Stimulated activated CD8-positive, alpha-beta memory T cell treated with anti-CD3 and anti-CD28 coated beads, Interleukin-4, amount 100 ng/mL, for 1 hour (primary cell): ENCODE data around the gene SLIT3.

Experiments used
- DNase-seq, 2 donors: peaks; one replicate each; pipeline ENCODE4 v3.0.0-alpha.2; 2020; ENCODE audit warnings: low read depth in 2 of 2, low spot score in 1 of 2

SLIT3 gene

GRCh38 chr5:169299663-169300467 is 1.1 kb downstream of the SLIT3 start:
- DNase-seq = no peak

- no peak for DNase-seq
Observed at GRCh38 chr5:169299191-169299662, 1.7 kb downstream of the SLIT3 start.

- DNase-seq = no peak
Observed at GRCh38 chr5:169298193-169298592, 2.7 kb downstream of the SLIT3 start.

- no peak for DNase-seq
Observed at GRCh38 chr5:169296419-169297143, 4.4 kb downstream of the SLIT3 start.

- no peak for DNase-seq
Observed at GRCh38 chr5:169295306-169295705, 5.6 kb downstream of the SLIT3 start.

- DNase-seq = no peak
Observed at GRCh38 chr5:169294621-169295020, 6.3 kb downstream of the SLIT3 start.

GRCh38 chr5:169291877-169292276 is 9.1 kb downstream of the SLIT3 start:
- DNase-seq = no peak

GRCh38 chr5:169290895-169291294 is 10.0 kb downstream of the SLIT3 start:
- no peak for DNase-seq

GRCh38 chr5:169289520-169289919 is 11.4 kb downstream of the SLIT3 start:
- DNase-seq = no peak

- no peak for DNase-seq
Observed at GRCh38 chr5:169288066-169288930, 12.6 kb downstream of the SLIT3 start.

- DNase-seq = no peak
Observed at GRCh38 chr5:169287529-169287928, 13.4 kb downstream of the SLIT3 start.

GRCh38 chr5:169286572-169287300 is 14.2 kb downstream of the SLIT3 start:
- no peak for DNase-seq

GRCh38 chr5:169283887-169284286 is 17.1 kb downstream of the SLIT3 start:
- DNase-seq = no peak

- no peak for DNase-seq
Observed at GRCh38 chr5:169281625-169282024, 19.3 kb downstream of the SLIT3 start.

- DNase-seq = no peak
Observed at GRCh38 chr5:169280696-169281095, 20.2 kb downstream of the SLIT3 start.

- no peak for DNase-seq
Observed at GRCh38 chr5:169280286-169280685, 20.7 kb downstream of the SLIT3 start.

GRCh38 chr5:169279125-169279524 is 21.8 kb downstream of the SLIT3 start:
- DNase-seq = no peak

- no peak for DNase-seq
Observed at GRCh38 chr5:169273881-169274280, 27.1 kb downstream of the SLIT3 start.

- no peak for DNase-seq
Observed at GRCh38 chr5:169273451-169273850, 27.5 kb downstream of the SLIT3 start.

- no peak for DNase-seq
Observed at GRCh38 chr5:169272731-169273427, 28.1 kb downstream of the SLIT3 start.
